A673 (cell line): ENCODE measurements around the gene RAB11FIP3.

ENCODE experiments used
- CTCF ChIP-seq: fragments of 300-800, 200-600 bp; sonication (generic); conservative IDR thresholded peaks from 2 replicates; pipeline ENCODE4 v1.5.1; 2017; ENCODE audit warnings: low read depth, mild to moderate bottlenecking, antibody characterized with exemption, low read length, moderate library complexity, mixed read lengths
- EZH2 ChIP-seq: fragments of 200-600 bp; sonication (generic); IDR thresholded peaks from 2 replicates; pipeline ENCODE4 v1.6.1; 2017; ENCODE audit warnings: borderline replicate concordance, low read depth, mild to moderate bottlenecking, mixed read lengths, antibody characterized with exemption, low read length; ENCODE audit not compliant: poor library complexity, severe bottlenecking

GRCh38 chr16:379961-380761 lies 45.3 kb upstream of the RAB11FIP3 start:
- no peak for TF ChIP-seq EZH2
- no peak for TF ChIP-seq CTCF
